LNCAP (cell line): ENCODE results near the gene SYNE1.

Experiments
- TF ChIP-seq, protein P1 (sequence below): fragments of 450-650 bp; IDR thresholded peaks from 2 replicates; pipeline ENCODE4 v1.5.1; 2017; ENCODE audit warnings: mild to moderate bottlenecking

SYNE1 gene

DNA sequence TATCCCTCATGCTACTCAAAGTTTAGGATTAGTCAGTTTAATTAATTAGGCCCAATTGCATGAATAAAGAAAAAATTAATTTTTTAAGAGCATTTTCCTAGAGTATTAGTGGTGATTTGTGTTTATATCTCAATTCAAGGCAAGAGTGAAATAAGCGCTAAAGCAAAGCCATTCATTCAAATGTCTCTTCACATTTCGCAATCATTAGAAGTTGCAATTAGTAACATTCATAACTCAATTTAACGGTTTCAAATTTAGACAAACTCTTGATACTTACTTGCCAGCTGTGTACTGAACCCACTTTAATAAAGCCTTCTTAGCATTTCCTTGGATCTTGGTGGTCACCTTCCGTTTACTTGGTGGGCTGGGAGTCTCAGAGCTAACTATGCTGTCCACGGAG is 127.2 kb downstream of the SYNE1 start:
- TF ChIP-seq, protein P1, sequence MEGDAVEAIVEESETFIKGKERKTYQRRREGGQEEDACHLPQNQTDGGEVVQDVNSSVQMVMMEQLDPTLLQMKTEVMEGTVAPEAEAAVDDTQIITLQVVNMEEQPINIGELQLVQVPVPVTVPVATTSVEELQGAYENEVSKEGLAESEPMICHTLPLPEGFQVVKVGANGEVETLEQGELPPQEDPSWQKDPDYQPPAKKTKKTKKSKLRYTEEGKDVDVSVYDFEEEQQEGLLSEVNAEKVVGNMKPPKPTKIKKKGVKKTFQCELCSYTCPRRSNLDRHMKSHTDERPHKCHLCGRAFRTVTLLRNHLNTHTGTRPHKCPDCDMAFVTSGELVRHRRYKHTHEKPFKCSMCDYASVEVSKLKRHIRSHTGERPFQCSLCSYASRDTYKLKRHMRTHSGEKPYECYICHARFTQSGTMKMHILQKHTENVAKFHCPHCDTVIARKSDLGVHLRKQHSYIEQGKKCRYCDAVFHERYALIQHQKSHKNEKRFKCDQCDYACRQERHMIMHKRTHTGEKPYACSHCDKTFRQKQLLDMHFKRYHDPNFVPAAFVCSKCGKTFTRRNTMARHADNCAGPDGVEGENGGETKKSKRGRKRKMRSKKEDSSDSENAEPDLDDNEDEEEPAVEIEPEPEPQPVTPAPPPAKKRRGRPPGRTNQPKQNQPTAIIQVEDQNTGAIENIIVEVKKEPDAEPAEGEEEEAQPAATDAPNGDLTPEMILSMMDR = no peak

DNA sequence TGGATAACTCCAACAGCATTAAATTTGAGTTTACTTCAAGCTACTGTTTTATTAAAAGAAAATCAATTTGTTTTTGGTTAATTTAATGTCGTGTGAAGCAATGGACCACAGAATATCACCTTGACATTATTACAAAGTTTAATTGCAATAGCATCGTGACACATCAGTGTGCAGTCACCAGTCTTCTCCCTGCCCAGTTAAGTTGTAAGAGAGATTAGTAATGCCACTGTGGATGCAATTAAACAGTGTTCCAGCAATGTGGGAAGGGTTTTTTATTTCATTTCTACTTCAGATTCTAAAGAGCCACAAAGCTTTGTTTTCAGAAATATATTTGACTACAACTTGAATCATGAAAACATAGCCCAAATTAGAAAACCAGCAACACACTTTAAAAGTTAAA is 128.7 kb downstream of the SYNE1 start:
- TF ChIP-seq, protein P1 = no peak

DNA sequence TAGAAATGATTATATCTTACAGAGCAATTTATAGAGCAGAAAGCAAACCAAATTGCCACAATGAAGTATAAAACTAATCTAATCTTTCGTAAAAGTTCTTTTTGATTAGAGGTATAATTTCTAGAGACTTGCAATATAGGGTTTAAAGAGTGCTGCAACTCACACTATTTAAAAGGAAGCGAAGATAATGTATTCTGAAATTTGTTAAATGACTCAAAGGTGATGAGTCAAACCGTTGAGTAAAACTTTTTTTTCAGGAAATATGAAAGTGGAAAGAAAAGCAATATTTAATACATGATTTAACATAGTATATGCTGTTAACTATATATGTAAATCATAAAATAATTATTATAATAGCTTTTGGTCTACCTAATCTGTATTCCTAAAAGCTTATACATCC is 133.6 kb downstream of the SYNE1 start:
- TF ChIP-seq, protein P1 = no peak

DNA sequence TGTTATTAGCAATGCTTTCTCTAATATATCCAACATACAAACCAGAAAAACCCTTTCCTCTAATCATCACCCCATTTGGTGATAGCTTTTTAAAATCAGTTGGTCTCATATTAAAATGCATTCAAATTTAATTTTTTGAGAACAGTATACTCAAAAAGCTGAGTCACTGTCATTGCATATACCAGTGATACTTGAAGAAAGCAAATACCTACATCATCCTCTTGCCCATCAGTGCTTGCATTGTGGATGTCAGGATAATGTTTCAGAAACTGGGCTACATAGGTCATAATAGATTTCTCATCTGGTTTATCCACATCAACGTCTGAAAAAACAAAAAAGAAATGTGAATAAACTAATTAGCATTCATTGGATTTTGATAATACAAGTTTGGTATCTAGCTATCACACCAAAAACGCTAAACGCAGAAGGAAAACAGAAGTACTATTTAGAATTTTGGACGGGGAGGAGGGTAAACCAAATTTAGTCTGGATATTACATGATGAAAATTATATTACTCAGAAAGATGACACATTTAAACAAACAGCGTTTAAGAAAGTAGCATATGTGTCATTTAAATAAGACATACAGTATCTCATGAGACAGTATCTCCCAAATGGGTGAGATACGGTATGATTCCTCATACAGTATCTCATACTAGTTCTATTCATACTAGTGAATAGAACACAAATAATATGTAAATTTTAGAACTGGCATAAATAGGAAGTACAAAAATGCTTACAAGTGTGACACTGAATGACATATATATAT is 134.6 kb downstream of the SYNE1 start:
- TF ChIP-seq, protein P1 = no peak

DNA sequence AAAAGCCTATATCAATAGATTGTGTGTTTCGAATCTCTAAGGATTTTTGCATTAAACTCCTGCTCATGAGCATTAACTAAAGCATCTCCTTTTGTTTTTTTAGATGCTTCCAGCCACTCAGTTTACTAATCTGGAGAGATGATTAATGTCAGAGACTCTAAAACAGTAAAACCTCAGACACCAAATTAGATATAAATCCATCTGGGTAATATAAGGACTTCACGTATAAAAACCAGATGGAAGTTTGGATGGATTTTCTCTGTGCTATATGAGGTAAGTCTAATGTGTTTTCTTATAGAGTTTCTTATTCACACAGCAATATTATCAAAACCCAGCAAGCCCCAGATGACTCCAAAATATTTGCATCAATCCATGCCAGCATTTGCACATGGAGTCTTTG is 137.2 kb downstream of the SYNE1 start:
- TF ChIP-seq, protein P1 = no peak

DNA sequence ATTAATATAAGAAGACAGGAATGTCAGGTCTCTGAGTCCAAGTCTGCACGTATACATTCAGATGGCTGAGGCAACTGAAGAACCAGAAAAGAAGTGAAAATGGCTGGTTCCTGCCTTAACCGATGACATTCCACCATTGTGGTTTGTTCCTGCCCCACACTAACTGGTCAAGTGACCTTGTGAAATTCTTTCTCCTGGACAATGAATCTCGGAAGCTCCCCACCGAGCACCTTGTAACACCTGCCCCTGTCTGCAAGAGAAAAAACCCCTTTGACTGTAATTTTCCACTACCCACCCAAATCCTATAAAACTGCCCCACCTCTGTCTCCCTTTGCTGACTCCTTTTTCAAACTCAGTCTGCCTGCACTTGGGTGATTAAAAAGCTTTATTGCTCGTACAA is 140.4 kb downstream of the SYNE1 start:
- TF ChIP-seq, protein P1 = no peak

DNA sequence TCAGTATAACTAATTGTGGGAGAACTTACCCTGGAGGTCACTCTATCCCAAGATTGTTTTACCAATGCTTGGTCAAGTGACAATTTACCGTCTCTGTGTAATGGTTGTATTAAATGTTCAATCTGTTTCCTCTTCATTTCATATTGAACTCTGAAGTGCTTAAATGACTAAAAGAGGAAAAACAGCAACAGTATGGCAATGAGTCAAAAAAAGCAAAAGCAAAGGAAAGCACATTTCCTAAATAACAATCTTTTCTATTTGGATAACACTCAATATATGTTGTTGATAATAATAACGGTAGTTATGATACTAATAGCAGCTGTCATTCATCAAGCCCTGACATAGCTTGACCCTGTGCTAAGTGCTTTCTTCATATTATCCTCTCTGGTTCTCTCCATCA is 152.4 kb downstream of the SYNE1 start:
- TF ChIP-seq, protein P1 = no peak

DNA sequence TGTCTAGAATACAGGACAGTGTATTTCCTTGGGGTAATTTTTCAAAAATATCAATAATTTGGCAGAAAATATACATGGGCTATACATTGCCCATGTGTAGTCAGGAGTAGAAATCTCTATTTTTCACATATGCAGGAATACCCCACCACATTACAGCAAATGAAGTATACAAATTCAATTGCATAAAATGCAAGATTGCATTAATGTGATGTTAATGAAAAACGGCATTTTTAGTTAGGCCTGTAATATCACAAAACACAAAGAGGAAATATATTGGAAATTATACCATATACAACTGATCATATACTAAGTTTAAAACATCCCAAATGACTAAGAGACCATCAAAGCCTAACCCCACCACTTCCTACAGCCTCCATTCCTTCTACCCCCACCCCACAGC is 154.9 kb downstream of the SYNE1 start:
- TF ChIP-seq, protein P1 = no peak
